NOMO-1 (cell line): ENCODE data around the gene PHETA2.

ENCODE experiments used
- DNase-seq, 2 experiments: peaks; one replicate each; lab custom pipeline; 2025; ENCODE audit not compliant: unreplicated experiment in 2 of 2; lab: John Stamatoyannopoulos, UW

The PHETA2 gene

GRCh38 chr22:42074132-42074811 is at the start of gene PHETA2:
Gene PHETA2, plus strand, starts transcription at chr22:42074248. Its CDS starts 3,046 bp downstream, at chr22:42077294.
- DNase-seq: peak; percentile 25

GRCh38 chr22:42025421-42025820 is 48.6 kb upstream of the PHETA2 start:
- DNase-seq: no peak

DNA sequence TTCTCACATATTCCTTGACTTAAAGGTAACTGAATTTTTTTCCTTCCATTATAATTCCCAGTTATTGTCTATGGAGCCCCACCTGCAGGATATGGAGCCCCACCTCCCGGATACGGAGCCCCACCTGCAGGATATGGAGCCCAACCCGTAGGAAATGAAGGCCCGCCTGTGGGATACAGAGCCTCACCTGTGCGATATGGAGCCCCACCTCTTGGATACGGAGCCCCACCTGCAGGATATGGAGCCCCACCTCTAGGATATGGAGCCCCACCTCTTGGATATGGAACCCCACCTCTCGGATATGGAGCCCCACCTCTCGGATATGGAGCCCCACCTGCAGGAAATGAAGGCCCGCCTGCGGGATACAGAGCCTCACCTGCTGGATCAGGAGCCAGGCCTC is 47.3 kb upstream of the PHETA2 start:
- no peak for DNase-seq

DNA sequence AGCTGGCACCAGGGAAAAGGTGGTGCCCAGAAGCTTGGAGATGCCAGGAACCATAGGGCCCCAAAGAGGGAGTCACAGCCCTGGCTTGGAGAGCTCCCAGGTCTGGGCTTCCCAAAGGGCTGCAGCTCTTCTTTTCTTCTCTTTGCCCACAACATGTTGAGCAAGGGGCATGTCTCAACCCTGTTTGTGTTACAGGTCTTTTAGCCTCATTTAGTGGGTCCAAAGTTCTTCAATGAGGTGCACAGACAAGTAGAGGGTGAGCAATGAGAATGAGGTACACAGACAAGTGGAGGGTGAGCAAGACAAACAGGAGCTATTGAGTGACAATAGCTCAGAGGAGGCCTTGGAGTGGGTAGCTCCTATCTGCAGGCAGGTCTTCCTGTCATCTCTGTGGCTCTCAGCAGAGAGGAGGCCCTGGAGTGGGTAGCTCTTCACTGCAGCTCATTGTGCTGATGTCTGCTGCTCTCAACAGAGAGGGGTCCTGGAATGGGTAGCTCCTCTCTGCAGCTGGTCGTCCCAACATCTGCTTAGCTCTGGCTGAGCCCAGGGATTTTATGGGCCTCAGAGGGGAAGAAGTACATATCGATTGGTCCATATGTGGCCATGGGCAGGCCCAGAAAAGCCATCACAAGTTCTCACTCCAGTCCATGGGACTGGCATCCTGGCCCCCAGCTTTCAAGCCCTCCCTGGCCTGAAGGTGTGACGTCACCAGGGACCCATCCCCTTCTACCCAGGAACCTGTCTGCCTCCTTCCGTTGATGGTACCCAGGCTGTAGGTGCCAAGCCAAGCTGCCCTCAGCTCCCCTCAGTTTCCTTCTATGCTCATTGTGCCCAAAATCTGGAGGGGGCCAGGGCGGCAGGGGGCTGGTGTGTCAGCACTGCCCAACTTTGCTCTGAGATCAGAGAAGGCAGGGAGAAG is 40.5 kb upstream of the PHETA2 start:
- DNase-seq: no peak

- DNase-seq: no peak
Observed at GRCh38 chr22:42035256-42035655, 38.8 kb upstream of the PHETA2 start.

DNA sequence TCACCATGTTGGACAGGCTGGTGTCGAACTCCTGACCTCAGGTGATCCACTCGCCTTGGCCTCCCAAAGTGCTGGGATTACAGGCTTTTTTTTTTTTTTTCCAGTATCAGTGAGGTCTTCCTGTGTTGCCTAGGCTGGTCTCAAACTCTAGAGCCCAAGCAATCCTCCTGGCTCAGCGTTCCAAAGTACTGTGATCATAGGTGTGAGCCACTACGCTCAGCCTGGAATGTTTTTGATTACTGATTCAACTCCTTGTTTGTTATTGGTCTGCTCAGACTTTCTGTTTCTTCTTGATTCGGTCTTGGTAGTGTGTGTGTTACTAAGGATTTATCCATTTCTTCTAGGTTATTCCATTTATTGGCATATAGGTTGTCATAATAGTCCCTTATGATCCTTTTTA is 34.8 kb upstream of the PHETA2 start:
- DNase-seq: no peak

GRCh38 chr22:42041784-42042183 is 32.3 kb upstream of the PHETA2 start:
- DNase-seq: no peak

DNA sequence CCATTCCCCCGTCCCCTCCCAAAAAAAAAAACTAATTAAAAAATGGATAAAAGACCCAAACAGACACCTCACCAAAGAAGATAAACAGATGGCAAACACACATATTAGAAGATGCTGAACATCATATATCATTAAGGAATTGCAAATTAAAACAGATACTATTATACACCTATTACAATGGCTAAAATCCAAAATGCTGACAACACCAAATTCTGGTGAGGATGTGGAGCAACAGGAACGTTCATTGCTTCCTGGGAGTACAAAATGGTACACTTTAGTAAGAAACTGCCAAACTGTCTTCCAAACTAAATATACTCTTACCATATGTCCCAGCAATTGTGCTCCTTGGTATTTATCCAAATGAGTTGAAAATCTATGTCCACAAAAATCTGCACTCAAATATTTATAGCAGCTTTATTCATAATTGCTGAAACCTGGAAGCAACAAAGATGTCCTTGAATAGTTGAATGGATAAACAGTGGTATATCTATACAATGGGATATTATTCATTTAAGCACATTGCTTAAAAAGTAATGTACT is 23.3 kb upstream of the PHETA2 start:
- no peak for DNase-seq

DNA sequence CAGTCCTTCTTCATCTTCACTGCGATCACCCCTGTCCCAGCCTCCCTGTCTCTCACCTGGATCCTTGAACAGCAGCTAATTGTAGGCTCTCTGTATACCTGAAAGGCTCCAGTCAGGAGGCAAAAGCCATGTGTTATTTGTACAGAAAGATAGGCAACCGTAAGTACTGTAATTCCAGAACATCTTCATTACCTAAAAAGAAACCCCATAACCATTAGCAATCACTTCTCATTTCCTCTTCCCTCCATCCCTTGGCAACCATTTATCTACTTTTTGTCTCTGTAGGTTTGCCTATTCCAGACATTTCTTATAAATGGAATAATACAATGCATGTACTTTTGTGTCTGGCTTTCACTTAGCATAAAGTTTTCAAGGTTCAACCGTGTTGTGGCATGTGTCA is 21.3 kb upstream of the PHETA2 start:
- DNase-seq: peak in 1 of 2 experiments; percentile 22

GRCh38 chr22:42056757-42057511 is 17.1 kb upstream of the PHETA2 start:
- DNase-seq: no peak

- DNase-seq: no peak
Observed at GRCh38 chr22:42060489-42060888, 13.6 kb upstream of the PHETA2 start.

- DNase-seq: no peak
Observed at GRCh38 chr22:42061041-42061440, 13.0 kb upstream of the PHETA2 start.

GRCh38 chr22:42062506-42063170 is 11.4 kb upstream of the PHETA2 start:
- DNase-seq: no peak

DNA sequence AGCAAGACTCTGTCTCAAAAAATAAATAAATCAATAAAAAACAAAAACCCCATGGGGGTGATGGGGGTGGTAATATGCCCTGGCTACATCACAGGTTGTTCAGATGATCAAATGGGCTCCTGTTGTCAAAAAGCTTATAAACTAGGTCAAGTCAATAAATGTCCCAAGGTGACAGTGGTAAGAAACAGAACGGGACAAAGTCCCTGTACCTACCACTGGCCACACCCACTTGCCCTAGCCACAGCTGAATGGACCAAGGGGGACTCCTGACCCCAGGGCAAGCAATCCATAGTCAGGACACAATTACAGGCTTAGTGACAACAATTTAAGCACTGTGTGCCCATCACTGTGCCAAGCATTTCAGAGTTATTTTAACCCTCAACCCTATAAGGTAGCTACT is 9.4 kb upstream of the PHETA2 start:
- DNase-seq: no peak

DNA sequence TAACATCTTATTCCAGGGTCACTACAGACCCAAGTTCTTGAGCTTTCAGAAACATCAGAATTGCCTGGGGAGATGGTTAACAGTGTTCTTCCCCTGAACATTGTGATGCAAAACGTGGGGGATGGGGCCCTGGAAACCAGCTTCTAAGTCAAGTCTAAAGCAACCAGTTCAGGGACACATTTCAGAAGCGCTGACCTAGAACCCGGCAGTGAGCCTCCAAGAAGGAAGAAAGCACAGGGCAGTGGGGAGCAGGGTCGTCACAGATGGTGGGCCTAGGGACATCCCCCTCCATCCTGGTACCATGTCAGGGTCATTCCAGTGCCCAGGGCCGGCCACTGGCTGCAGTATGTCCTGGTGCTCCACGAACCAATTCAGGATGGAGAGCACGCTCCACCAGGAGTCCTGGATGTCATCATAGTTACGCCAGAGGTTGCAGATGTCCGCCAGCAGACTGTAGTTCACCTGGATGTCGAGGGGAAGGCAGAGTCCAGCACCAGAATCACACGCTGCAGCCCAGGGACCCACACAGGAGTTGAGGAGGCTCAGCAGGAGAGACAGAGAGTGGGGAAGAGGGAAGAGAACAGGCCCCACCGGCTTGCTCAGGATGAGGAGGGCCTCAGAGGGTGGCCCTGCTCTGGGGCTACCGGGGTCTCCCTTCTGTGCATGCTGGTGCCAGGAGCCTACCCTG is 8.5 kb upstream of the PHETA2 start:
- no peak for DNase-seq

- no peak for DNase-seq
Observed at GRCh38 chr22:42066126-42066761, 7.8 kb upstream of the PHETA2 start.

- no peak for DNase-seq
Observed at GRCh38 chr22:42066937-42067336, 7.1 kb upstream of the PHETA2 start.

DNA sequence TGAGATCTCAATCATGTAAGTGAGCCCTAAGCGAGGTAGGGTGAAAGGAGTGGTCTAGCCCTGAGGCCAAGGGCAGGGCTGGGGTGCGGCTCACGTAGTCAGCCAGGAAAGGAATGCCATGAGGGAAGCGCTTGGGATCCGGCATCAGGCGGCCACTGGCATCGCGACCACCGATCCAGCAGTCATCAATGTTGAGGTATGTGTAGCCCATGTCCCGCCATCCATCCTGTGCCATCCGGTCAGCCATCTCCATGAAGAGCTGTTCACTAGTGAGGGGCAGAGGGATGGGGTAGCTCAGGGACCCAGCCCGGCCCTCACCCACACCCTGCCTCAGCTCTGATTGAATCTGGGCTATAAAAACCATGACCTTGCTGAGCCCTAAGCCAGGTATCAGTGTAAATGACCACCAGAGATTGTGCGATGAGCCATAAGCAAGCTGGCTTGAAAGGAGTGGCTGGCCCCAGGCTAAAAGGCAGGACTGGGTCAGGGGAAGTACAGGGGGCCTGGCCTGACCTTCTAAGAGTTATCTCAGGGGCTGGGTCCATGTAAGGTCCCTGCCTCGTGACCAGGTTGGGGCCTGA is 6.3 kb upstream of the PHETA2 start:
- DNase-seq: no peak

DNA sequence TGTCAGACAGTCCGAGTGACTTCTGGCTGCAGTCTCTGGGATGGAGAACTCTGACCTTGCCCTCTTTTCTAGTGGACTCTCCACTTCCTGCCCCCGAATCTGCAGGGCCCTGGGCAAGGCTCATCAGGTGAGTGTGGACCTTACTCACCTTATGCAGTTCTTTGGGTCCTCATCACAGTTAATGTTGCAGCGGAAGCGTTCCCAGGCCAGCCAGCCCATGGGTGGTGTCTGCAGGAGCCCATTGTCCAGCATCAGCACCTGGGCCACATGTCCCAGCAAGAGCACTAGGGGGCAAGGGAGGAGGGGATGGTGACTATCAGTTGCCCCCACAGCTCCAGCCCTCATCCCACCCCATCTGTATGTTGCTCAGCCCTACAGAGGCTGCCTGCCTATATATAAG is 5.8 kb upstream of the PHETA2 start:
- no peak for DNase-seq
